HG03439 (cell line): ENCODE measurements around the gene HAGHL.

Experiments
- ATAC-seq: cut with Tn5 transposase; IDR thresholded peaks from one replicate; pipeline ENCODE4 v1.9.1; 2021; ENCODE audit warnings: mild to moderate bottlenecking, moderate library complexity; ENCODE audit not compliant: unreplicated experiment

HAGHL gene

GRCh38 chr16:720990-721764, 5.7 kb upstream of the HAGHL start, which contains the start of gene ANTKMT:
TSS of gene ANTKMT (plus strand) at chr16:721146. CDS start at chr16:721275, 129 bp downstream.
- peak; percentile 53 for ATAC-seq

DNA sequence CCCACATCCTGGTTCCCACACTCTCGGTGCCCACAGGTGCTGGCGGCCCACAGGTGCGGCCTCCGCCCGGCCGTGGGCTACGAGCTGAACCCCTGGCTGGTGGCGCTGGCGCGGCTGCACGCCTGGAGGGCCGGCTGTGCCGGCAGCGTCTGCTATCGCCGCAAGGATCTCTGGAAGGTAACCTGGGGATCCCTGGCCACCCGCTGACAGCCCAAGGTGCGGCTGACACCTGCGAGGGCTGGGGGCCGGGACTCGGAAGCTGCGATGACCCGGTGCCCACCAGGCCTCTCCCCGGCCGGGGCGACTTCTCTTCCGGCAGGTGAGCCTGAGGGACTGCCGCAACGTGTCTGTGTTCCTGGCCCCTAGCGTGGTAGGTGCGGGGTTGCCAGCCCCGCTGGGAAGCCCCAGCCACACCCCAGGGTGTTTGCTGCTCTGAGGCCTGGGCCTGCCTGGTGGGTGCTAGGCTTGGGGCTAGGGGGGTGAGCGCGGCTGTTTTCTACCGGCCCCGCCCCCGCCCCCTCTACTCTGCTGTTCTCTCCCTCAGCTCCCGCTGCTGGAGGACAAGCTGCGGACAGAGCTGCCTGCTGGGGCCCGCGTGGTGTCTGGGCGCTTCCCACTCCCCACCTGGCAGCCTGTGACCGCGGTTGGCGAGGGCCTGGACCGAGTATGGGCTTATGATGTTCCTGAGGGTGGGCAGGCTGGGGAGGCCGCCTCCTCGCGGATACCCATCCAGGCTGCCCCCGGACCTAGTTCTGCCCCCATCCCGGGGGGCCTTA, 5.0 kb upstream of the HAGHL start:
- ATAC-seq, result no peak

GRCh38 chr16:722835-723633, 3.9 kb upstream of the HAGHL start:
- ATAC-seq, result no peak

DNA sequence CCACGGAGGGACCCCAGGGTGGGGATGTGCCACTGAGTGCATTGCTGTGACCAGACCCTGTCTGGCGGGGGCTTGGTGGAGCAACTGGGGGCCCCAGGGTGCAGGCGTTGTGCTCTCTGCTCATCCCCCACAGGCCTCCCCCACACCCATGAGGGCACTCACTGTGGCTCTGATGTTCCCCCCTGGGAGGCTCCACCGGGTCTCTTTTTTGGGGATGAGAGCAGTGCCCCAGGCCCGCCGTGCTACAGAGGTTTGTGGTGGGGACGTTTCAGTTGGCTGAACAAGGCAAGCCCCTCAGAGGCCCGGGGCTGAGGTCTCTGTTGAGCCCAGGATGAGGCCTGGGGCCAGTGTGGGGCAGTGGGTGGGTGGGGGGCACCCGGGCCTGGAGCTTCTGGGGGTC, 3.2 kb upstream of the HAGHL start:
- ATAC-seq, result no peak

DNA sequence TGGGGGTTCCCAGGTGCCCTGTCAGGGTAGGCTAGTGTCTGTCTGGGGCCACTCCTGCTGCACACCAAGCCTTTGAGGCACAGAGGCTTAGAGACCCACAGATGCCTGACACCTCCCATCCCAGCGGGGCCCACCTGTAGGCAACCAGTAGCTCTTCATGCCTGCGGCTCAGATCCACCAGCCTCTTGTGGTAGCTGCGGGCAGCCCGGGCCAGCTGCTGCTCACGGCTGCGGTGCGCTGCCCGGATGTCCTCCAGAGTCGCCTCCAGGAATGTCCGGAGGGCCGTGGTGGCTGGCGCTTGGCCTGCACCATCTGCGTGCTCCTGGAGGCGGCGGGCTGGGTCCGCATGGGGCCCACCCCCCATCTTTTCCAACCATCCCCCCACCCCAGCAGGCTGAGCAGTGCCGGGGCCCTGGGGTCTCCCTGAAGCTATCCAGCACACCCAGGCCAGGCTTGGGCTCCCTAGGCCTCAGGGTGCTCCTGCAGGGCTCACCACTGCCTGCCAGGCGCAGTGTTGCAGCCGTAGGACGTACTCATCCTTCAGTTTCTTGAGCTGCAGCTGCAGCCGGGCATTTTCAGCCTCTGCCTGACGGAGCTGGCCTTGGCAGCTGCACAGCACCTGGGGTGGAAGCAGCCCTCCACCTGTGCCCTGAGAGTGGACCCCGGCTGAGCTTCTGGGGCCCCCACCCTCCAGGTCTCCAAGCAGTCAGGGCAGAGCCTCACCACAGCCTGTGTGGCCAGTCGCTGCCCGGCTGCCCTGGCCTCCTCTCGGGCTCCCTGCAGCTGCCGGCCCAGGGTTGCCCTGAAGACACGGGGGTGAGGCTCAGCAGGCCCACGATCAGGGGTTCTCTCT, 2.5 kb upstream of the HAGHL start:
- no peak for ATAC-seq

DNA sequence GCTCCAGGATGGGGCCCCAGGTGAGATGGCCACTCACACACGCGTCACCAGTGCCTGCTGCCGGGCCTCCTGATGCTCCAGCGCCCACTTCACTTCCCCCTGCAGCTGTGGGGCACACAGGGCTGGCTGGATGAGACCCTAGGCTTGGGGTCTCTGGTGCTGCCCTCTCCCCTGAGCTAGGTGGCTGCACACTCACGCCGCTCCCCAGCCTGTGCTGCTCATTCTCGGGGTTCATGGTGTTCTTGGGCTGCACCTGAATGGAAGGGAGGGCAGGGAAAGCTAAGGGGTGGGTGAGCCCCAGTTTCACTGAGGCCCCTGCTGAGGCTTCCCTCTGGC, 1.9 kb upstream of the HAGHL start:
- no peak for ATAC-seq

GRCh38 chr16:725463-726187, 1.3 kb upstream of the HAGHL start:
- no peak for ATAC-seq

DNA sequence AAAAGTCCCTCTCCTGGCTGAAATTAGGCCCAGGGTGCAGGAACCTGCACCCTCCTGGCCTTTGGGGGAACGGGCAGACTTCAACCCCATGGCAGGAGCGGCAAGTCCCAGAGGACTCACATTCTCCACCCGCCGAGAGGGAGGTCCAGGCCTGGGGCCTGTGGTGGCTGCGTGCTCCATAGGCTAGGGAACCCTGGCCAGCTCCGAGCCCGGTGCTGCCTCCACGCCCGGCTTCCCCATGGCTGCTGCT, 793 bp upstream of the HAGHL start:
- no peak for ATAC-seq

DNA sequence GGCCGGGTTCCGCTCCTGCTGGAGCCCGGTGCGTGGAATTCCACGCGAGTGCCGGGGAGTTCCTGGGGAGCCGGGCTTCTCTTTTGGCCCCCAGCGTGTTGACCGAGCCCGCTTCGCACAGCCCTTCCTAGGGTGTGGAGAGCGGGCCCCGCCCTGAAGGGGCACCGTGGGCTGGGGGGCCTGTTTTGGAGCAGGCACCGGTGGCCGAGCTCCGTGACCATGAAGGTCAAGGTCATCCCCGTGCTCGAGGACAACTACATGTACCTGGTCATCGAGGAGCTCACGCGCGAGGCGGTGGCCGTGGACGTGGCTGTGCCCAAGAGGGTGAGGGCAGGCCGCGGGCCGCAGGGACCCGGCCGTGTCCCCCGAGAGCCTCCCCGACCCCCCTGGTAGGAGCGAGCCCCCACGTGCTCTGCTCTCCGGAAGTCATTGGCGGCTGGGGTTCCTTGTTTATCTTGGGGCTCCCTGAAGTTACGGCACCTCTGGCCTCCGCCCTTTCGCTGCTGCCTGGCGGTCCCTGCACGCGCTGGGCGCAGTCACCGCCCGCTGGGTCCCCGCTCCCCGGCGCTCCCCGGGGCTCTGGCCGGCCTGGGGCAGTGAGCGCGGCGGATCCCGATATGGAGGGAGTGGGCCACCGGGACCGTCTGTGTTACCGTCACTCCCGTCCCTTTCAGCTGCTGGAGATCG, 528 bp downstream of the HAGHL start:
- ATAC-seq, result no peak

- no peak for ATAC-seq
Measured at GRCh38 chr16:728131-728889, 1.4 kb downstream of the HAGHL start.

GRCh38 chr16:728890-729744, 2.2 kb downstream of the HAGHL start:
- ATAC-seq, result no peak

DNA sequence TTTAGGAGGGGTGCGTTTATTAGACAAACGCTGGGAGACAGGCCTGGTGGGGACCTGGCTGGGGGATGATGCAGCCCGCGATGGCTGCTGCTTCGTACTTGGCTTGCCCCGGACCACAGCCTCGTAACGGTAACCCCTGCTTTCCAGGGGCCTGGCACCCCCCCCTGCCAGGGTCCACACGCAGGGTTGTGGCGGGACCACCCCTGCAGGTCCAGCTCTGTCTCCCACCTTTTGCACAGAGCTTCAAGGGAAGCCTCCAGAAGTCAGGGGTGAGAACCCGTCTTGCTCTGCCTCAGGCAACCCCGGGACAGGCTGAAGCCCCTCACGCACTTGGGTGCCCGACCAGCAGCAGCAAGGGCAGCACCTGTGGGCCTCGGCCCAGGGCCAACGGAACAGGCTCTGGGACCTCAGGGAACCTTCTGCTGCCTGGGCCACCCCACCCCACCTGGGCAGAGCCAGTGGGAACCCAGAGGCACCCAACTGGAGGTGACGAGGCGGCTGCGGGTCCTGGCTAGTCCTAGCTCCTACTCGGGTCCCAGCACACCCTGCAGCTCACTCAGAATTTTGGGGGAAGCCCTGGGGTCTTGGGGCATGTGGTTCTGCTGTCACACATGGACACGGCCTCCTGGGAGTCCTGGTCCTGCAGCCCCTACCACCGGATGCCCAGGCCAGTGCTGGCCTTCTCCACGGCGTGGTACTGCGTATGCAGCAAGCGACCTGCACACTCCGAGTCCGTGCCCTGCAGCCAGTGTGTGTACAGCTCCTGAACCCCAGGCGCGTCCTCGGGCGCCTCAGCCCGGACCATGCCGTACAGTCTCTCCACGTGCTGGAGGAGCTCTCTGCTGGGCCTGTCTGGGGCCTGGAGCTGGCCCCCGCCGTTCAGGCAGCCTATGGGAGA, 3.1 kb downstream of the HAGHL start:
- ATAC-seq, result no peak

DNA sequence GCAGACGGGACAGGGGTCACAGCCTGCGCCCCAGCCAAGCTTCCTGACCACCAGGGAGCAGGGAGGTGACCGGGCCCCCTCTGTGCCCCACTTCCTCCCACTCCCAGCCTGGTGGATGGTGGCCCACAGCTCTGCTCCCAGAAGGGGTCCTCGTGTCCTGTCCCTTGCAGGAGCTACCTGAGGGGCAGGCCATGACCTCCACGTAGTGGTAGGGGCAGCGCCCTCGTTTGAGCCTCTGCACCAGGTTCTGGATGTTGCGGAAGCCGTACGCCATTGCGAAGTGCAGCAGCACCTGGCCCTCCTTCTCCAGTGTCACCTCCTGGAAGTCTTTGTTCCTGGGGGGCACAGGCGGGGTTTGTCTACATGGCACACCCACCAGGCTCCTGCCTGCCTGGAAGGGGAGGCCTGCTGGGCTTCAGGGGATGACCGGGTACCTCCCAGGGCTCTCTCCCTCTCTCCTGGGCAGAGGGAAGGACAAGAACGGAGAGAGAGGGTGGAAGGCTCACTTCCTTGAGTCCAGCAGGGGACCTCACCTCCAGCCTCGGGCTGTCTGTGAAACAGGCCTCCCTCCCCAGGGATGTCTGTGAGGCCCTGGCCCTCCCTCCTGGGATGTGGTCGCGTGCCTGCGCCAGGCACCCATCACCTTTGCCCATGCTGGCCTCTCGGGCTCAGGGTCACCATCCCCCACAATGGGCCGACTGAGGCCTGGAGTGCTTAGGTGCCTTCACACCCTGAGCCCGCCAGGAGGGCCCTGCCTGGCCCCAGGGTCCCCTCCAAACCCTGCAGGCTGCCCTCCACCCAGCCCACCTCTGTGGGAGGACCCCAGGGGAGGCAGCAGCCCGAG, 4.0 kb downstream of the HAGHL start:
- no peak for ATAC-seq

DNA sequence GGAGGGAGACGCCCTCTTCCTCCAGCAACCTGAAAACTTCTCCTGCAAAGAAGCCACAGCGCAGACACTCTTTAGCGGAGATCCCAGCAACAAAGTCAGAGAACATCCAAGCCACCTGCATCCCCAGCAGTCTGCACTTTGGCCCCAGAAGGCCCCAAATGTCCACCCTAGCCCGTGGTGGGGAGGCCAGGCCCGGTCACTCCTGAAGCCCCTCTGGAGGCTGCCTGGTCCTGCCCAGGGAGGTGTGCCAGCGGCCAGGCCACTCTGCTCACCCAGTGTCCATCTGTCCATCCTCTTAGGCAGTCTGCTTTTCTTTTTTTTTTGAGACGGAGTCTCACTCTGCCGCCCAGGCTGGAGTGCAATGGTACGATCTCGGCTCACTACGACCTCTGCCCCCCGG, 5.4 kb downstream of the HAGHL start:
- ATAC-seq, result no peak

DNA sequence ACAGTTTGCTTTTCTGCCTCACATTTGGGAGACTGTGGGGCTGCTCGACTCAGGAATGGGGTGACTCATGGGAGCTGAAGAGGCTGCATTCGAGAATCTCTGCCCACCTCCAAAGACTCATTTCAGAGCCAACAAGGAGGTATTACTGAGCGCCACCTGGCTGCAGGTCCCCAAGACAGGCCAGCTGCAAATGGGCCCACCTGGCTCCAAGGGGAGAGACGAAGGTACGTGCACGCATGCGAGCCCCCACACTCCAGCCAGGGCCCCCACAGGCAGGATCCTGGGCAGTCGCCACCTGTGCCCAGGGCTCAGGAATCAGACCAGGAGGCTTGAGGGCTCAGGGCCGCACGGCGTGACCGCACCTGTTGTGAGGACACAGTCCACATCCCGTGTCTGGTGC, 6.0 kb downstream of the HAGHL start:
- no peak for ATAC-seq
